NCI-H1436 (cell line): ENCODE data around the gene FRMD8.

Experiments used
- DNase-seq: peaks from one replicate; lab custom pipeline; 2025; lab: John Stamatoyannopoulos, UW

FRMD8 gene

DNA sequence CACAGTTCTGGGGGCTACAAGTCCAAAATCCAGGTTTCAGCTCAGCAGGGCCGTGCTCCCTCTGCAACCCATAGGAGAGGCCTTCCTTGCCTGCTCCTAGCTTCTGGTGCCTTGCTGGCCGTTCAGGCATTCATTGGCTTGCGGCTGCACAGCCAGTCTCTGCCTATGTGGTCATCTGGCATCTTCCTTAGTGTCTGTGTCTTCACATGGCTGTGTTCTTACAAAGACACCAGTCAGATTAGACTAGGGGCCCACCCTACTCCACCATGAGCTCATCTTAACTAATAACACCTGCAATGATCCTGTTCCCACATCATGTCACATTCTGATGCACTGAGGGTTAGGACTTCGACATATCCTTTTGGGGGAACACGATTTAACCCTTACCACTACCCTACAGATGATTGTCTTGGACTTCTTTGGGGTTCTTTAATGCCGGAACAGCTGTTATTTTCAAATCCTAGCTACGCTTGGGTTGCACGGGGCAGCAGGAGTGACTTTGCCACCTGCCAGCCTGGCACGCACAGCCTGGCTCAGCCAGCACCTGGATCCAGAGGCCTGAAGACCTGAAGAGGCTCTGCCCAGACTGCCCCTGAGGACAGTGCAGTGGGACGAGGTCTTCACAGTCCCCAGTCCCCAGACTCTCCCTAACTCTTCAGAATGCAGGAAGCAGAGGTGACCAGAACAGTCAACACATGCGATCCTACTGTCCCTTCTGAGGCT lies 28.5 kb downstream of the FRMD8 start:
- DNase-seq = no peak

GRCh38 chr11:65415499-65416340 lies 29.3 kb downstream of the FRMD8 start:
- DNase-seq = no peak

DNA sequence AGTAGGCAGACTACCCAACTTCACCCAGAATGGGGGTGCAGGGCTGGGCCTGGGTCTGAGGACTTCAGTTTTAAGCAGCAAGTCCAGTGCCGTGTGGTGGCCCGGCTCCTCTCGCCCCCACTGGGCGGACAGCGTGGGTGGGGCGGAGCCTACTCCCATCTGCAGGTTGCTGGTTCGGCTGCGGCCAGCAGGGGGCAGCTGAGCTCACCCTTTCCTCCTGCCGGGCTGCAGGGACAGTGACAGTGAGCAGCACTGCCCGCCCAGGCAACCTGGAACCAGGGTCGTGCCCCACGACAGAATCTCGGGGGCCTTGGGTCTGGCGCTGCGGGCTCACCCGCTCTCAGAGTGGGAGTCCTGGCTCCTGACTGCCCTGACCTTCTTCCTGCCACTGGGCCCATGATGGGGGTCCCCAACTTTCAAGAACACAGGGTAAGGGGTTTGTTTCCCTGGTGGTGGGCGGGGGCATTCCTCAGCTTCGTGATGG lies 29.9 kb downstream of the FRMD8 start:
- DNase-seq = peak; percentile 83

- DNase-seq = no peak
These were observed 30.6 kb downstream of the FRMD8 start for GRCh38 chr11:65416841-65417701.

DNA sequence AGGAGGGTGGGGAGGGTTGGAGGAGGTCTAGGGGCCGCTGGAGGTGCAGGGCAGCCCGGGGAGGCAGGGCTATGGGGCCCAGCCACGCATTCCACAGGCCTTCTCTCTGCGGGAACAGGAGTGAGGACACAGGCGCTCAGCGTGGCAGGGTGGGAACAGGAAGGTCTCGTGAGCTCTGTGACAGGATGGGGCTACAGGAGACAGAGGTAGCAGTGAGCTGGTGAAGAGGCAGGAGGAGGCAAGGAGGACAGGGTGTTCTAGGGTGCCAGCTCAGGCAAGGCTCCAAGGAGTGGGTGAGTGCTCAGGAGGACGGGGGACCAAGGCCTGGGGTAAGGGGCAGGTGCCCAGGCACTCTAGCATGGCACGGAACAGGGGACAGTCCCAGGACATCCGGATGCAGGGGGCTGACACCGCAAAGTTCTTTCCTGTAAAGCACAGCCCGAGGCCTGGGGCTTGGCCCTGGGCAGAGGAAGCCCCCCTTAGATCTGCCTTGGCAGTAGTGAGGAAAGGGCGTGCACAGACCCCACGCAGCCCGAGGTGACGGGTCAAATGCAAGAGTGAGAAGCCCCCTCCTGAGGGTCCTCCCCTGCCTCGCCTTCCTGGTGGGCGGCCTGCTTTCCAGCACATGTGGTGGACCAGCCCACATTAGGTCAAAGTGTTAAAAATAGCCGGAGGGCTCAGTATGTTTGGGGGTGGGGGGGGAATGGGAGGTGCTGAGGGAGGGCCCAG lies 31.4 kb downstream of the FRMD8 start:
- DNase-seq = no peak

DNA sequence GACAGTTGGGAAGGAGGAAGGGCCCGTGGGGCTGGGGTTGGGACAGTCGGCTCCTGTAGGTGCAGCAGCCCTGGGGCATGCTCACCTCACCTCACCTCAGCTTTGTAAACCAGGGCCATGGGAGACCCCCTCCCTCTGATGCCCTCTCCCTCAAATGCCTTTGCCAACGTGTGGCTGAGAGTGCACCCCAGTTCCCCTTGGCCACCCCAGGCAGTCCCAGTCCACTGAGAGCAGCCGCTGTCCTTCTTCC lies 31.9 kb downstream of the FRMD8 start:
- no peak for DNase-seq

GRCh38 chr11:65418681-65419459 lies 32.4 kb downstream of the FRMD8 start:
- peak; percentile 90 for DNase-seq

- DNase-seq = no peak
These were observed 33.0 kb downstream of the FRMD8 start for GRCh38 chr11:65419460-65419771.

- peak; percentile 31 for DNase-seq
These were observed 33.5 kb downstream of the FRMD8 start for GRCh38 chr11:65419772-65420481.

GRCh38 chr11:65420506-65420905 lies 34.1 kb downstream of the FRMD8 start:
- no peak for DNase-seq

DNA sequence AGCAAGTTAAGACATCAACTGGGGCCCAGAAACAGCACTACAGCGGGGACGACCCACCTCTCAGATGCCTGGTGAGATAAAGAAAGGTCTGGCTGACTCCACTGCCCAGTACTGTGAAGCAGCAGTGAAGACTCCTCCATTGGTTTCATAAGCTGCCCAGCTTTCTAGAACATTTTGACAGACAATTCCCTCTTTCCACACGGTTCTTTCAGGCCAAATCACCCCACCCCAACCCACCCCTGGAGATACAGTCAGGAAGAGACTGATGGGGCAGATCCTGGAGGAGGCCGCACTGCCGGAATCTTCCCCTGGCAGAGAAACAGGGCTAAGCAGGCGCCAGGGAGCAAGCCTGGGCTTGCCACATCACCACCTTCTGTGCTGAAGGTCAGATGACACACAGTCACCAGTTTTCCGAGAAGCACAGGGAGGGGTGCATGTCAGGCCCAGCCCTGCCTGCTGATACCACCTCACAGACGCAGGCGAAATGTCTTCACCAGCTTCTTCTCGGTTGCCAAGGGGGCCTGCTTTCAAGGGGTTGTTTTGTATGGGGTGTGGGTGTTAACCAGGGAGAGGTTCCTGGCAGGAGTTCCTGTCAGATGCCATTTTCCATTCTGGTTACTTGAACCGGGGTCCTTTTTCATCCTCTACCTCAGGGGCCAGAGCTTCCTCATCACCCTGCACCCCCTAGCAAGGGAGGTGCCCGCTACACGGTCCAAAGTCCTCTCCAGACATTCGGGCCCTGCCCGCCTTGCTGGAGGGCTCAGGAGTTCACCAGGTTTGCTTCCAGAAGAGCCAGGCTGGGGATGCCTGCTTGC lies 34.7 kb downstream of the FRMD8 start:
- peak; percentile 84 for DNase-seq

DNA sequence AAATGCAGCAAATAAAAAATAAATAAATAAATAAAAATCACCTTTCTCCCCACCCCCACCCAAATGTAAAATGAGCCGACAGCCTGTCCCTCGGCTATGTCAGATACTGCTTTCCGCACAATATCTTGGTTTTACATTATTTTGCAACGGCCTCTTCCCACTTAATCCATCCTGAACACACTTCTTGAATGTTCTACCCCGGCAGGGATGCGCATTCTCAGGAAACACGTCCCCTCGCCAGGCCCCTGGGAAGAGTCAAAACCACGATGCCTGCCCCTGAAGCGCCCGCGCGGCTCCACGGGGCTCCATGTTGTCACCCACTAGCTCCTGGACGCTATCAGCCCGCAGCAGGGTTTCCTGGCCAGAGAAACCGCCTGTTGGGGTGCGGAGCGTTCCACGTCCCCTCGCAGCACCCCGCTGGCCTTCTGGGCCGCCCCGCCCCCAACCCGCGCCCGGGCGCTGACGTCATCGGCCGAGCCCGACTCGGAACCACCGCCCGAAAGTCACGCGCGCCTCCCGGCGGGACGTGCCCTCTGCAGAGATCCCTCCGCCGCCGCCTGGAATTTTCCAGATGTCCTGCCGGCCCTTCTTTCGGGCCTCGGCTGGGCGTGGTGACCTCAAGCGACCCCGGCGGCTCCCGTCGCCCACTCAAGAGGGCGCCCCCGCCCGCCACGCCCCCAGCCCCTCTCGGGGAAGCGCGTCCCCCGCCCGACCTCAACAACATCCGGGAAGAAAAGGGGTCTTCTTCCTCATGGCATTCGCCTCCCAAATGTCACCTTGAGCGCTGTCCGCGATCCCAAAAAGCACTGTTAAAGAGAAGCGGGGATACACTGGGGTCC lies 35.6 kb downstream of the FRMD8 start:
- peak; percentile 95 for DNase-seq

GRCh38 chr11:65422633-65423515 lies 36.4 kb downstream of the FRMD8 start, which contains the start of gene NEAT1:
Gene NEAT1, plus strand, starts transcription at chr11:65422798.
- peak; percentile 82 for DNase-seq

GRCh38 chr11:65423516-65424204 lies 37.2 kb downstream of the FRMD8 start:
- DNase-seq = no peak

DNA sequence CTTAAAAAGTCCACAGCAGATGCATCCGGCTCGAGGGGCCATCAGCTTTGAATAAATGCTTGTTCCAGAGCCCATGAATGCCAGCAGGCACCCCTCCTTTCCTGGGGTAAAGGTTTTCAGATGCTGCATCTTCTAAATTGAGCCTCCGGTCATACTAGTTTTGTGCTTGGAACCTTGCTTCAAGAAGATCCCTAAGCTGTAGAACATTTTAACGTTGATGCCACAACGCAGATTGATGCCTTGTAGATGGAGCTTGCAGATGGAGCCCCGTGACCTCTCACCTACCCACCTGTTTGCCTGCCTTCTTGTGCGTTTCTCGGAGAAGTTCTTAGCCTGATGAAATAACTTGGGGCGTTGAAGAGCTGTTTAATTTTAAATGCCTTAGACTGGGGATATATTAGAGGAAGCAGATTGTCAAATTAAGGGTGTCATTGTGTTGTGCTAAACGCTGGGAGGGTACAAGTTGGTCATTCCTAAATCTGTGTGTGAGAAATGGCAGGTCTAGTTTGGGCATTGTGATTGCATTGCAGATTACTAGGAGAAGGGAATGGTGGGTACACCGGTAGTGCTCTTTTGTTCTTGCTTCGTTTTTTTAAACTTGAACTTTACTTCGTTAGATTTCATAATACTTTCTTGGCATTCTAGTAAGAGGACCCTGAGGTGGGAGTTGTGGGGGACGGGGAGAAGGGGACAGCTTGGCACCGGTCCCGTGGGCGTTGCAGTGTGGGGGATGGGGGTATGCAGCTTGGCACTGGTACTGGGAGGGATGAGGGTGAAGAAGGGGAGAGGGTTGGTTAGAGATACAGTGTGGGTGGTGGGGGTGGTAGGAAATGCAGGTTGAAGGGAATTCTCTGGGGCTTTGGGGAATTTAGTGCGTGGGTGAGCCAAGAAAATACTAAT lies 38.0 kb downstream of the FRMD8 start:
- no peak for DNase-seq
